CD4-positive, alpha-beta T cell treated with Interferon gamma for 1 hour (primary cell): ENCODE results near the gene SOCS1.
"Not testable (repeated sequence)": the region's sequence is repeated elsewhere in the genome, so short reads cannot be mapped to it uniquely, and the experiment has no call there.

Source experiments
- DNase-seq: peaks from one replicate; pipeline ENCODE4 v3.0.0-alpha.2; 2020

The SOCS1 gene

DNA sequence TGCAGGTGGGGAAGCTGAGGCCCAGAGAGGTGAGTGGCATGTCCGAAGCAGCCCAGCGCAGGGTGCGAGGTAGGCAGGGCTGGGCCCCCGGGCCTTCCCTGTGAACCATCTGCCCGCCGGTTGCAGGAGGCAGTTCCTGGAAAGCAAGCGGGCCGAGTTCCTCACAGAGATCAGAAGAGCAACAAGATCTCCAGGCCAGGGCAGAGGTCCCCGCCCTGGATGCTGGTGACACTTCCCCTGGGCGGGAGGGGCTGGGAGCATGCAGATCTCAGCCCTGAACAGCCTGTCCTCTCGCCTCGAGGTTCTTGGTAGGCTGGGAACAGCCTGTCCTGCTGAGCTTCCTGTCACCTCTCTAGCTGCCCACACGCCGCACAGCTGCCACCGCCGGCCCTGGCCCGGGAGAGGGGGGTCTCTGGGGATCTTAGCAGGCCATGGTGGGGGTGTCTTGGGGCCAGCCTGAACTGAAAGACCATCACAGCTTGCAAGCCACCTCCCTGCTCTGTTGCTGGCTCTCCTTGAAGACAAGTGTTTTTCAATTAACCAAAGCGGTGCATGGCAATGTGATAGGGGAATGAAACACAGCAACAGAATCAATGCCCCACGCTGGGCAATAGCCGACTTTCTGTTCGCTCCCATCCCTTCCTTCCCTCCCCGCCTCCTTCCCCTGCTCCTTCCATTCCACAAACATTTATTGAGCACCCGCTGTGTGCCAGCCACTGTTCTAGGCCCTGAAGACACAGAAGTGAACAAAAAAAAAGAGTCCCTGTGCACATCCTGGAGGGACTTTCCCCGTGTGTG is 31.7 kb downstream of the SOCS1 start:
- DNase-seq: peak; percentile 79

DNA sequence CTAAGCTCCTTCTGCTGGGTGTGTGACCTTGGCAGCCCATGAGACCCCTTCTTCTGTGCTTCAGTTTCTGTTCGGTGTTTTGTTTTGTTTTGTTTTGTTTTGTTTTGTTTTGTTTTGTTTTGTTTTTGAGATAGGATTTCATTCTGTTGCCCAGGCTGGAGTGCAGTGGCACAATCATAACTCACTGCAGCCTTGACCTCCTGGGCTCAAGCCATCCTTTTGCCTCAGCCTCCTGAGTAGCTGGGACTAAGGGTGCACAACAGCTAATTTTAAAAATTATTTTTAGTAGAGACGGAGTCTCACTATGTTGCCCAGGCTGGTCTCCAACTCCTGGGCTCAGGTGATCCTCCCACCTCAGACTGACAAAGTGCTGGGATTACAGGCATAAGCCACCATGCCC is 35.5 kb downstream of the SOCS1 start:
- not testable (repeated sequence) for DNase-seq

DNA sequence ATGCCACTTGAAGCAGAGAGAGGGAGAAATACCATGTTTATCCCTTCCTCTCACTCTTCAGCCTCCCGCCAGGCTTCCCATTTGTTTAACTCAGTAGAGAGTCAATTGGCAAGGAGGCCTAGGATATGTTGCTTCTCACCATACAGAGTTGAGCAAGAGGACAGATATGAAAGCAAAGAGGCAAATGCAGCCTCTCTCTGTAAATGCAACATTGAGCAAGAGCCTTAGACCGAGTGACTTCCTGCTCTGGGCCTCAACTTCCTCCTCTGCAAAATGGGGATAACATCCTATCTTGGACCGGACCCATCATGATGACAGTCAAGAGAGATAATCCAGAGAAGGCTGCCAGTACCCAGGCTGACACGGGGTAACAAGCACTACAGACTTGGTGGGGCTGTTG is 36.8 kb downstream of the SOCS1 start:
- DNase-seq: no peak

DNA sequence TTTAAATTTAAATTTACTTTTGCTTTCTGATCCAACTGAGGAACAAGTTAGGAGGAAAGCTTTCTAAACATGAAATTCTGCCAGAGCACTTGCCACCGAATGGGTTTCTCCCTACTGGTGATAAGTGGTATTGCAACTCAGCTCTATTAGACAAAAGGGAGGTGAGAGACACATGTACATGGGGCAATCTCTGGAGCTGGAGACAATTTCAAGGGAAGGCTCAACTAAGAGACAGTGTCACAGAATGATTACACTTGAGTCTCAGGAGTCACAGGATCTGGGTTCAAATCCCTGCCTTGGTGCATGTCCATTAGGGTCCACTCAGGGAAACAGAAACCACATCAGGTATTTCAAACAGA is 37.4 kb downstream of the SOCS1 start:
- no peak for DNase-seq

DNA sequence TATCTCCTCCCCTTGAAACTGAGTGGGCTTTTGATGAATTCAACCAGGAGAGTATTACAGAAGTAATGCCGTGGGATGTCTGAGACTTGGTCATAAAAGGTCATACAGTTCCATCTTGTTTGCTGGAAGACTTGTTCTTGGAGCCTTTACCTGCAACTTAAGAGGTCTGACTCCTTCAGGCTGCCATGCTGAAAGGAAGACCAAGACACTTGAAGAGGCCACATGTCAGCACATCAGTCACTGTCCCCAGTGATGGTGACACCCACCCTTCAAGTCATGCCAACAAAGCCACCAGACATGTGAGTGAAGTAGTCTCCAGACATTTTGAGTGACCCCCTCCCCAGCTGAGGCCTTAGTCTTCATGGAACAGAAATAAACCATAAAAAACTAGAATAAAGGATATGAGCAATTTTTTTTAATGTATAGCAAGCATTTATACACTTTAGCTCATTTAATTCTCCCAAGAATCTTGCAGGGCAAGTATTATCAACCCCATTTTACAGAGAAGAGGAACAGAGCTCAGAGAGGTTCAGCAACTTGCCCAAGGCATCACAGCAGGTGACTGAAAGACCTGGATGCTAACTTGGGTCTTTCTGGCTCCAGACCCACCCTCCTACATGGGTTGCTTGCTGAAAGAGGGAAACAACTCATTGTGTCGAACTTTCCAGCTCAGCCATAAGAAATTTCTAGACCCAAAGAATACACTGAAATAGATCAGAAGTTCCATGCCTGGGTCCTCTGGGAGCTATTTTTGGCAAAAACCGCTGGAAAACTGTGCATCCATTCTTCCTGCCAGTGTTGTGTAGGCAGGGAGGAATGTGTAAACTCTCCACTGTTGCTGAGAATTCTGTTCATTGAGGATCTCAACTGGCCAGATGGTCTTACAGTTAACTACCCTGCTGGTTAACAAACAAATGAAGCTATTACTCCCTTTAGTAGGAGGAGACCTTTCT is 38.1 kb downstream of the SOCS1 start:
- no peak for DNase-seq

DNA sequence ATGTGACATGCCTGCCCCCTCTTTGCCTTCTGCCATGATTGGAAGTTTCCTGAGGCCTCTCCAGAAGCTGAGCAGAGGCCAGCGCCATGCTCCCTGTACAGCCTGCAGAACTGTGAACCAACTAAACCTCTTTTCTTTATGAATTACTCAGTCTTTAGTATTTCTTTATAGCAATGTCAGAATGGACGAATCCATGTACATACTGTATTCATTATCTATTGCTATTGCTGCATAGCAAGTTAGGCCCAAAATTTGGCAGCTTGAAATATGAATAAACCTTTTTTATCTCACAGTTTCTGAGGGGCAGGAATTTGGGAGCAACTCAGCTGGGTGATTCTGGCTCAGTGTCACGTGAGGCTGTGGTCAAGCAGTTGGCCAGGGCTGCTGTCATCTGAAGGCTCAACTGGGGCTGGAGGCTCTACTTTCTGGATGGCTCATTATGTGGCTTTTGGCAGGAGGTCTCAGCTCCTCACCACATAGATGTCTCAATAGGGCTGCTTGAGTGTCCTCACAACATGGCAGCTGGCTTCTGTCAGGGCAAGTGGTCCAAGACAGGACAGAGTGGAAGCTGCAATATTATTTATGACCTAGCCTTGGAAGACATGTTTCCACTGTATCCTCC is 40.0 kb downstream of the SOCS1 start:
- DNase-seq: no peak

DNA sequence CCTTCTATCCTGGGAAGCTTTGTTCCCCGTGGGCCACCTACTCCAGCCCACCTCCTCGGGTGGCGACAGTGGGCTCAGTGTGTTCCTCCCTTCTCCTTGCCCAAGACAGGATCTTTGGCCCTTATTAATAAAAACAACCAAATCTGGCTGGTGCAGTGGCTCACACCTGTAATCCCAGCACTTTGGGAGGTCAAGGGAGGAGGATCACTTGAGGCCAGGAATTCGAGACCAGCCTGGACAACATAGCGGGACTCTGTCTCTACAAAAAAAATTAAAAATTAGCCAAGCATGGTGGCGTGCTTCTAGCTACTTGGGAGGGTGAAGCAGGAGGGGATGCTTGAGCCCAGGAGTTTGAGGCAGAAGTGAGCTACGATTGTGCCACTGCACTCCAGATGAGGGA is 42.2 kb downstream of the SOCS1 start:
- DNase-seq: no peak

DNA sequence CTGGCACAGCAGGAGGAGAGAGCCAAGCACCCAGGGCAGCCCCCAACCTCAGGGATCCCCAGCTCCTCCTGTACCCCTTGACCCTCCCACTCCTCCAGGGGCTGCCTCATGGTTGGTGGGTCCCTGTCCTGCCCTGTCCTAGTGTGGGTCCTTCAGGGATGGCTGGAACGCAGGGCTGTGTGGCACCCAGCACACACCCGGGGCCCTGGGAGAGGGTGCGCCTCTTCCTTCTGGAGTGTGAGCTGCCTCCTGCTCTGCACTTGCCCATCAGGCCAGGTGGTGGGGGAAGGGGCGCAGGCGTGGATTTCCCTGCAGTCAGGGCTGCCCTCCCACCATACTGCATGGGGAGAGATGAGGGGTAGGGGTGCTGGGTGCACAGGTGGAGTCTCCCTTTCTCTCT is 42.6 kb downstream of the SOCS1 start:
- no peak for DNase-seq

DNA sequence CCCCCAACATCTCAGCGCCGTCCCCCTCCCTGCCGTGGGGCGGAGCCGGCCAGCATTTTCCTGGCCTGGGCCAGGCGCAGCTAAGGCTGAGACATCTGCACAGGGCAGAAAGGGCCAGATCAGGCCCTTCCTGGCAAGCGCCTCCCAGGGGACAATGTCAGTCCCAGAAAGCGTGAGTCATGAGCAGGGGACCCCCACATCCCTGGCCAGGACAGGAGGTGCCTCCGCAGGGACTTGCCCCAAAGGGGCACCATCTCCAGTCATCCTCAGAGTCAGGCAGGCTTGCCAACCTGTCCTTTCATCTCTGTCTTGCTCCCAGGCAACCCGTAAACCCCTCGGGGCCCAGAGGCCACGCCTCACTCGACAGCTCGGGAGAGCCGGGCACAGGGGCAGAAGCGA is 43.2 kb downstream of the SOCS1 start:
- DNase-seq: no peak

DNA sequence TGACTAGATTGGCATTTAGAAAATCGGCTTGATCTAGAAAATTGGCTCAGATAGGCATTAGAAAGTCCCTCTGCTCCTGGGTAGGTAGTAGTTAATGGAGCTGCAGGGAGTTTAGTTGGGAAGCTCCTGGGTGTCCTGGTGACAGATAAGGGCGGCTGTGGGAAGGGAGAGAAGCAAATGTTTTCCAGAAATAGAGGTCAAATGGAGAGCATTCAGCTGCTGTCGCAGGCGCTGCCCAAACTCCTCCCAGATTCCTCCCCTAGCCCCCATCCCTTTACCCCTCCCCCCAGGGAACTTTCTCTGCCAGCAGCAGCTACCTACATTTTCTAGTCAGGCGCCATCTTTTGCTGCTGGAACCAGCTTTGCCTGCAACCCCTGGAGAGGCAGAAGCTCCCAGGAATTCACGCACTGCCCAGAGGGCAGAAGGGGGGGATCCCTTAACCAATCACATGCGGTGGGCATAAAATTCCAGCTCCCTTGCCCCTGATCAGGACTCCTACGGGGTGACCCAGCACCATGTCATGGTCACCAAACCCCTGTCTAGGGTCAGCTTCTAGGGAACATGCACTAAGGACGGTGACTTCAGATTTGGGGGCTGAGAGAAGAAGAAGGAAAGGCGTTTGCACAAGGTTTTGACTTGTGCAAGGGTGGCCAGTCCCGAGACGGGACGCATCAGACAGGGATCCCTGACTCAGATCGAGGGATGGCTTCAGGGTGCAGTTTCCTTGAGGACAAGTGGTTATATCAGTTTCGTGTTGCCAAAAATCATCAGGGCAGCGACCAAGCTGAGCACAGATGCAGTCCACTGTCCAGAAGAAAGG is 43.8 kb downstream of the SOCS1 start:
- DNase-seq: no peak

DNA sequence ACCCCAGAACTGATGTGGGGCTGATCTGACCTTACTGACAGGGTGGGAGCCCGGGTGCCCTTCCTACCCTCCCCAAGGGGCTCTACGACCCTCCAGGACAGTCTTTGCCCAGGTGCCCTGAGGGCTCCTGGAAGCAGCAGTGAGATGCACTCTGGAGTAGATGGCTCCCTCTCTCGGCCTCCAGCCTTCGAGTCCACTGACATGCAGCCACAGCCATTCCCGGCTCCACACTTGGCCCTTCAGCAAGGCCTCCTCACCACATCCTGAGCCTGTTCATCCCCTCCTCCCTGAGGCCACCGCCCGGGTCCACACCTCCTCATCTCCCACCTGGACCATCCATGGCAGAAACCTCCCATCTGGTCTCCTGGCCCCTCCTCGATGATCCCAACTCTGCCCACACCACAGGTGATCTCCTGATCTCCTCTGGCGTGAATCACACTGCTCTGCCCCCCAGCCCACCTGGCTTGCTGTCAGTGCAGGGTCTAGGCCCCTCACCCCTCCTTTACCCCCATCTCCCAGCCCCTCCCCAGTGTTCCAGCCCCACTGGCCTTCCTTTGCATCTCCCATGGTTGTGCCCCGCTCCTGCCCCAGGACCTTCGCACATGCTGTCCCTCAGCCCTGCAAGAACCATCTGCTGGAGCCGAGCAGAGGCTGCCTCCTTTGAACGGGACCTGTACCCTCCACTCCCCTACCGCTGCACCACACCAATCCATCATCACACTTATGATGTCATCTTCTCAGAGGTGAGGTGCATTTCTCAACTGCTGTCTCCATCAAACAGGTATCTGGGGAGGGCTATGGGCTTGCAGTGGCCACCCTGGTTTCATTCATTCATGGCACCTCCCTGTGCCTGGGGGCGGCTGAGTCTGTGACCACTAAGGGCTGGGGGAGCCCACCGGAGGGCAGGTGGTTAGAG is 44.7 kb downstream of the SOCS1 start:
- DNase-seq: no peak

DNA sequence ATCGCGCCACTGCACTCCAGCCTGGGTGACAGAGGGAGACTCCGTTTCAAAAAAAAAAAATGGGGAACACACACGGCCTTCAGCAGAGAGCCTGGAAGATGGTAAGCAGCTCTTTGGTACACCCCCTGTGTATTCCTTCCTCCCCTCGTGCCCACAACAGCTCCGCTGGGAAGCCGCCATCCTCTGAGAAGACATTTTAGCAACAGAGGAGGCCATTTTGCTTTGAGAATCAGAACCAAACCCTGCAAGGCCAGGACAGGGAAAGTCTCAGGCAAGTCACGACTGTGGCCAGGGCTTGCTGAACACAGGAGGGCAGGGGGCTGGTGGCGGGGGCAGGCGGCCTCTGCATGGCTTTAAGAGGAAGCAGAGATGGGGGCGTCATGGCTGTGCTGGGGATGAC is 45.7 kb downstream of the SOCS1 start:
- DNase-seq: no peak

DNA sequence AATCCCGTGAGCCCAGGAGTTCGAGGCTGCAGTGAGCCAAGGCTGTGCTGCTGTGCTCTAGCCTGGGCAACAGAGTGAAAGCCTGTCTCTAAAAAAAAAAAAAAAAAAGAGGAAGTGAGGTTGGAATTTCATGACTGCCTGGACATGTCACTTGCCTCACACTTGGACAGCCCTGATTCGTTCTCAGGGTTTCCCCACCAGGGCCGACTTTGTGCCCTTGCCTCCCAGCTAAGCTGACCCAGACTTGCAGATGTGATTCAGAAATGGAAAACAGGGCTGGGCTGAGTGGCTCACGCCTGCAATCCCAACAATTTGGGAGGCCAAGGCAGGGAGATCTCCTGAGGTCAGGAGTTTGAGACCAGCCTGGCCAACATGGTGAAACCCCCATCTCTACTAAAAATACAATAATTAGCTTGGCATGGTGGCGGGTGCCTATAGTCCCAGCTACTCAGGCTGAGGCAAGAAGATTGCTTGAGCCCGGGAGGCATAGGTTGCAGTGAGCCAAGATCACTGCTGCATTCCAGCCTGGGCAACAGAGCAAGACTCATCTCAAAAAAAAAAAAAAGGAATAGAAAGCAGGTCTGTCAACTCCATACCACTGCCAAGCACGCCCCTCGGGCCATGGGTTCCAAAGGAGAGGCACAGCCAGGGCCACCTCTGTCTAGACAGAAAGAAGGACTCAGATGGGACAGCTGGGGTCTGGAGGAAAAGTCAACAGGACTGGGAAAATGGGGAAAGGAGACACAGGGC is 46.9 kb downstream of the SOCS1 start:
- DNase-seq: peak; percentile 64

DNA sequence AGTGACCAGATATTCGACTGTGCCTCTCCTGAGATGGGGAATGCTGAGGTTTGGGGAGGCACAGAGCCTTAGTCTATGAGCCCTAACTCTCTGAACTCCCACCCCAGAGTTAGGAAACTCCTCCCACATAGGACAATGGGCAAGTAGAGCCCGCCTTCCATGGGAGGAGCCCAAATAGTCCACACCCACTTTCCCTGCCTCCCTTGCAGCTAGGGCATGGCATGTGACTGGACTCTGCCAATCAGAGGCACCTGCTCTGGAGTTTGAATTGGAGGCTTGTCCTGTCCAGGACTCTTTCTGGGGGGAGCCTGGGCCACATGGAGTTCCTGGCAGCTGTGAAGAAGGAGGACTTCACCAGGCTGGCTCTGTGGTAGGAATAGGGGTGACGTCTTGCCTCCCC is 48.4 kb downstream of the SOCS1 start:
- no peak for DNase-seq

DNA sequence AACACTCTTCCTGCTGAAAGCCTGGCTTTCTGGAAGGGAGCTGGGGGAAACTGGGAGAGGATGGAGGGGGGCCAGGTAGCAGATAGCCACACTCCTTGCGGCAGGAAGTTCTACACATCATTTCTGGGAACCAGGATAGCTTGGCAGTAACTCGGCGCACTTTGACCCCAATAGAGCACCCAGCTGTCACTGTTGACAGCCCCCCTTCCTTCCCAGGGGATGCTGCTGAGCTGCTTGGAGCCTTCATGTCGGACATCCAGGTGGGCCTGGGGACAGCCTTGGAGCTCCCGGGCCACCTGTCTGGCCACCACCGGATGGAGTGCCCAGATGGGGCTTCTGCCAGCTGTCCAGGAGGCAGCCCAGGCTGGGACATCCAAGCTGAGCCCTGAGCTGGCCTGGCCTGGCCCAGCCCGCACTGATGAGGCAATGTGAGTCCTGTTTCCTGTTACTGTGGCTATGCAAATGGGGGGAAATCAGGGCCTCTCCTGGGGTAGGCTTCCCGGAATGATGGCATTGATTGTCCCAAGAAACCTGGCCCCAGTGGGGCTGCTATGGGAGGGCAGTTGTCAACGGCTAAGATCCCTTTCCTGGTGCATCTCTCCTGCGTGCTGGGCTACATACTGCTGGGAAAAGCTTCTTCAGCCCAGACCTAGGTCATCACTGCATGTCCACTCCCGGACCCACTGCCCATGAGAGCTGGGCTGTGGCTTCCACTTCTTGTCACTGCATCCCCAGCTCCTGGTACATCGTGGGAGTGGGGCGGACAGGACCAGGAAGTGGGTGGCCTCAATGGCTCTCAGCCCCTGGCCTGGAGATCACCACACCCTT is 50.0 kb downstream of the SOCS1 start:
- DNase-seq: peak; percentile 49

DNA sequence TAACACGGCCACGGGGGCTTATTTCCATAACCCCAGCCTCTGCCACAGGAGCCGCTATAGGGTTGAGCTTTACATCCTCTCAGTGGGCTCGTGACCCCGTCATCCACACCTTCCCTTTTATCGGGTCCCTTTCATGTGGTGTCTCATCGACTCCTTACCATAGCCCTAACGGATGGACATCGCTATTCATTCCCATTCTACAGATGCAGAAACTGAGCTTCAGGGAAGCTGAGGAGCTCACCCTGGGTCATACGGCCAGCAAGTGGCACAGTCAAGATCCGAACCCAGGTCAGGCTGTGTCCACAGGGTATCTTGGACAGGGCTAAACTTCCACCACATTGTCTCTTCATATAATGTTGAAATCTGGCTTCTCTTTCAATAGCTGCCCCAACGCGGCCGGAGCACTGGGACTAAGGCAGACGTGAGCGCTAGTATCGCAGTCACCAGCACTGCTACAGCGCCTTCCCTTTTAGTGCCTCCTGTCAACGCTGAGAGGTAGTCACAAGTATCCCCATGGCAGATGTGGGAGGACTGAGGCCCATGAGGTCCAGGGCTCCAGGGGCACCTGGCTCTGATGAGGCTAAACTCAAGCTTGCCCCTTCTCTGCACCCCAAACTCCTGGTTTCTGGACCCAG is 50.8 kb downstream of the SOCS1 start:
- no peak for DNase-seq

DNA sequence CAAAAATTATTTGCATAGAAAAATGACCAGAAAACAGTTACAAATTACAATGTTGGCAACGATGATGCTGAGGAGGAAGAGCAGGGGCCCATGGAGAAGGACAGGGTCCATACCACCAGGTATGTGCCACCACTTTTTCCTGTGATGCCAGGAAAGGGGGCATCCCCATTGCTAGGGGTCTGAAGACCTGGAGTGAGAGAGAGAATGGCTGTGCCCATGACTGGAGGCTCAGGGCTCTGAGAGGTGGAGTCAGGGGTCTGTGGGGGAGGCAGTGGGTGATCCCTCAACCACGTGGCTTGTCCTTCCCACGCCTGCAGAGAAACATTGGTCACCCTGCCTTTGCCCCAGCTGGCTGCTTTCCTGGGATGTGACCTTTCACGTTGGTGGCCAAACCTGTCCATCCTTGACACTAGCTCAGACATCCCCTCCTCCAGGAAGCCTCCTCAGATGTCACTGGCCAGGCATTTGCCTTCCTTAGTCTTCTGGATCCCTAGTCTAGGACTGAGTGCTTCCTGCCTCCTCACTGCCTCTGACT is 51.4 kb downstream of the SOCS1 start:
- no peak for DNase-seq
